ENCODE results near the gene ROBO1. TPM values are rescaled to one million over a fixed set of nuclear protein-coding genes. Genes with fewer than 3 reads are reported as not detected.
"Not testable (repeated sequence)": the region's sequence is repeated elsewhere in the genome, so short reads cannot be mapped to it uniquely, and the experiment has no call there.

Gene ROBO1
- total RNA-seq, 2 donors from 2014 or later, result 7.6 to 19.7 TPM

DNA sequence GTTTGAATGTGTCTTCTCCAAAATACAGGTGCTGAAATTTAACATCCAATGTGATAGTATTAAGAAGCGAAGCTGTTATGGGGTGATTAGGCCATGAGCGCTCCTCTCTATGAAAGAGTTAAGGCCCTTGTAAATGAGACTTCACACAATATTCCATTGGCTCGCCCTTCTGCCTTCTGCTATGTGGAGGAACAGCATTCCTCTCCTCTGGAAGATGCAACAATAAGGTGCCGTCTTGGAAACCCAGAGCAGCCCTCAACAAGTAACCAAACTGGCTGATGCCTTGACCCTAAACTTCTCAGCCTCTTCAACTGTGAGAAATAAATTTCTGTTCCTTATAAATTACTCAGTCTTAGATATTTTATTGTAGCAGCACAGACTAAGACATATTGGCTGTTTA is 874.6 kb downstream of the ROBO1 start:
- TF ChIP-seq, protein P1, sequence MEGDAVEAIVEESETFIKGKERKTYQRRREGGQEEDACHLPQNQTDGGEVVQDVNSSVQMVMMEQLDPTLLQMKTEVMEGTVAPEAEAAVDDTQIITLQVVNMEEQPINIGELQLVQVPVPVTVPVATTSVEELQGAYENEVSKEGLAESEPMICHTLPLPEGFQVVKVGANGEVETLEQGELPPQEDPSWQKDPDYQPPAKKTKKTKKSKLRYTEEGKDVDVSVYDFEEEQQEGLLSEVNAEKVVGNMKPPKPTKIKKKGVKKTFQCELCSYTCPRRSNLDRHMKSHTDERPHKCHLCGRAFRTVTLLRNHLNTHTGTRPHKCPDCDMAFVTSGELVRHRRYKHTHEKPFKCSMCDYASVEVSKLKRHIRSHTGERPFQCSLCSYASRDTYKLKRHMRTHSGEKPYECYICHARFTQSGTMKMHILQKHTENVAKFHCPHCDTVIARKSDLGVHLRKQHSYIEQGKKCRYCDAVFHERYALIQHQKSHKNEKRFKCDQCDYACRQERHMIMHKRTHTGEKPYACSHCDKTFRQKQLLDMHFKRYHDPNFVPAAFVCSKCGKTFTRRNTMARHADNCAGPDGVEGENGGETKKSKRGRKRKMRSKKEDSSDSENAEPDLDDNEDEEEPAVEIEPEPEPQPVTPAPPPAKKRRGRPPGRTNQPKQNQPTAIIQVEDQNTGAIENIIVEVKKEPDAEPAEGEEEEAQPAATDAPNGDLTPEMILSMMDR (IDR thresholded peaks at IDR 0.05), result no peak
- H3K4me1 ChIP-seq, result no peaks in the 10 kb centered on the region

GRCh38 chr3:78889348-78889747 is 878.5 kb downstream of the ROBO1 start:
- TF ChIP-seq, protein P1 (IDR thresholded peaks at IDR 0.05), result no peak
- H3K36me3 ChIP-seq, result no peaks in the 10 kb centered on the region
- no peaks in the 10 kb centered on the region for H3K4me1 ChIP-seq
- no peak overlapping the region for H3K4me3 ChIP-seq
- H3K27ac ChIP-seq, result no peak overlapping the region
- no peak for DNase-seq (ENCODE audit: low spot score)
- H3K9me3 ChIP-seq, result no peaks in the 10 kb centered on the region
- no peaks in the 10 kb centered on the region for H3K27me3 ChIP-seq

More for the DNA sequence above, 874.6 kb downstream of the ROBO1 start:
- DNase-seq (ENCODE audit: low spot score), result no peak
- H3K36me3 ChIP-seq, result no peaks in the 10 kb centered on the region
- no peak overlapping the region for H3K4me3 ChIP-seq
- no peaks in the 10 kb centered on the region for H3K9me3 ChIP-seq
- H3K27me3 ChIP-seq, result no peaks in the 10 kb centered on the region
- no peak overlapping the region for H3K27ac ChIP-seq

GRCh38 chr3:78888635-78889034 is 879.2 kb downstream of the ROBO1 start:
- Histone ChIP-seq H3K4me3 (no peak overlapping the region), H3K36me3 (no peaks in the 10 kb centered on the region), H3K27ac (no peak overlapping the region), H3K4me1 (no peaks in the 10 kb centered on the region), H3K9me3 (no peaks in the 10 kb centered on the region), H3K27me3 (no peaks in the 10 kb centered on the region)
- TF ChIP-seq, protein P1 (IDR thresholded peaks at IDR 0.05), result no peak
- DNase-seq (ENCODE audit: low spot score), result no peak

DNA sequence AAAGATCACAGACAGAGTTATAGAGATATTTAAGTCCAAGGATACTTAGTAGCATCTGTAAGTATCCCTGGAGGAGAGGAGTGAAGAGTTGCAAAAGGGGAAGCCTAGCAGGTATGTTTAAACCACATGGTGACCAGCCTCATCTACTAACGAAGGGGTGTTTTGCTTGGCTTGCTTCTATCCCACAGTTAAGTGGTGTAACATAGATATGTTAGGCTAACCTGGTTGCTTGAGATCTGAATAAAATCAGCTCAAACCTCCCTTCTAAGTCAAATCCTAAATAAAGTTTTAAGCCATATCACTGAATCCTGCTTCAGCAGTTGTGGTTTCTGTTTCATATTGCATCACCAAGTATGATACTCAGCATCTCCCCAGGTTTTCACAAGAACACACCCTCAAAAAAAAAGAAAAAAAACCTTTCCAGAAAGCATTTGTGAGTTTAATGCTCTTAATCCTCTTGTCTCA is 880.2 kb downstream of the ROBO1 start:
- Histone ChIP-seq H3K9me3 (no peaks in the 10 kb centered on the region), H3K27me3 (no peaks in the 10 kb centered on the region), H3K27ac (no peak overlapping the region), H3K36me3 (no peaks in the 10 kb centered on the region), H3K4me1 (no peaks in the 10 kb centered on the region), H3K4me3 (no peak overlapping the region)
- no peak for DNase-seq (ENCODE audit: low spot score)
- TF ChIP-seq, protein P1 (IDR thresholded peaks at IDR 0.05), result no peak

DNA sequence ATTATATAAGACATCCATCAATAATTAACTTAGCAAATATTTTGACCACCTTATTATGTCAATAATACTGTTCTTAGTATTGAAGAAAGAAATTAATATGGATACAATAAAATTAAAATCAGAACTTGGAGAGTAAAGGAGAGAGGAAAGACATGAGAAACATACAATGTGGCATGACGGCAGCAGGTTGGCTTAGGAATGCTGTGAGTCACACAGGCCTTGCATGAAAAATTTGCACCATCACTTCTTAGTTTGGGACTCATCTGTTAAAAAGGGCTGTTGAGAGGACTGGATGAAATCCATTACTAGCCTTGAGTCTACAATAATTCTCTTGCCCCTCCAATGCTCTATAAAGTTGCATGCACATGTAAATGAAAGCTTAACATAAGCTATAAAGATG is 880.8 kb downstream of the ROBO1 start:
- H3K27me3 ChIP-seq, result no peaks in the 10 kb centered on the region
- TF ChIP-seq, protein P1 (IDR thresholded peaks at IDR 0.05), result no peak
- no peaks in the 10 kb centered on the region for H3K36me3 ChIP-seq
- no peaks in the 10 kb centered on the region for H3K9me3 ChIP-seq
- no peak overlapping the region for H3K4me3 ChIP-seq
- no peaks in the 10 kb centered on the region for H3K4me1 ChIP-seq
- H3K27ac ChIP-seq, result no peak overlapping the region
- DNase-seq (ENCODE audit: low spot score), result no peak

GRCh38 chr3:78884567-78884966 is 883.2 kb downstream of the ROBO1 start:
- H3K4me1 ChIP-seq; H3K9me3 ChIP-seq; H3K27ac ChIP-seq; H3K36me3 ChIP-seq; DNase-seq (ENCODE audit: low spot score); H3K27me3 ChIP-seq; H3K4me3 ChIP-seq: not testable (repeated sequence)

Data from right atrium auricular region (tissue), 2 donors.